ENCODE measurements around the gene OOSP4B. TPM values are rescaled to one million over a fixed set of nuclear protein-coding genes. Genes with fewer than 3 reads are reported as not detected.
"Not testable (repeated sequence)": the region's sequence is repeated elsewhere in the genome, so short reads cannot be mapped to it uniquely, and the experiment has no call there.

Gene OOSP4B
- total and polyA plus RNA-seq, 2 of the 8 experiments (the other 6 are each of a cell fraction or from before 2014, with no cell fraction given): not detected

DNA sequence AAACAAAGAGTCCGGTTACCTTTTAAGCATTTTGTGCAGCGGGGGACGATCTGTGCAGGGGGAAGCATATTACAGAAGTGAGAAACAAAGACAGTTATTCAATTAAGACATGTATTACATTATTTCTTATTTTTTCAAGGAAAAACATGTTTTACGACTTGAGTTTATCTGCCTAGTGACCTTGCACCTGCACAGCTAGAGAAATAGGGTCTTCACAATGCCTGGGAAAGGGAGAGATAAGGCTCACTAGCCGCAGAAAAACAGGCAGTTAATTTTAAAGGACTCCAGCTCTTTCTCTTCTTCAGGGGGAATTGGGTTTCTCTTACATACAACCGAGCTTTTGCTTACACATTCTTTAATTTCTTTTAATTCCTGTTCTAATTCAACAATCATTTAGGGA lies 54.7 kb downstream of the OOSP4B start:
- H2BK5ac ChIP-seq (ENCODE audit: low read depth, low read length); H4K8ac ChIP-seq (ENCODE audit: extremely low read depth, insufficient read depth, low read length); H3K4me1 ChIP-seq (replicated peaks in 1 of 4; ENCODE audit: control insufficient read depth in 3 of 4, insufficient read depth in 4 of 4, low read length in 3 of 4); H2BK15ac ChIP-seq (ENCODE audit: low read length); H2AK5ac ChIP-seq (ENCODE audit: low read depth, low read length); H3K27me3 ChIP-seq (replicated peaks in 1 of 4; ENCODE audit: control insufficient read depth in 3 of 4, extremely low read depth in 1 of 4, insufficient read depth in 3 of 4, low read length in 3 of 4); H3K4me3 ChIP-seq (ENCODE audit: extremely low read depth in 1 of 4, insufficient read depth in 2 of 4, low read depth in 3 of 4, low read length in 4 of 4); H3K27ac ChIP-seq (ENCODE audit: low read depth, low read length); H4K5ac ChIP-seq (ENCODE audit: insufficient read length, low read depth, low read length); H3K23ac ChIP-seq (ENCODE audit: insufficient read length); H3K14ac ChIP-seq (ENCODE audit: insufficient read length); H3K56ac ChIP-seq (replicated peaks; ENCODE audit: insufficient read length, low read depth, low read length); H4K91ac ChIP-seq (replicated peaks; ENCODE audit: insufficient read length, low read length); H3K4me2 ChIP-seq (ENCODE audit: insufficient read depth in 1 of 2, low read depth in 2 of 2, low read length in 2 of 2); POLR2A ChIA-PET (ENCODE audit: partially characterized antibody); CTCF ChIA-PET (ENCODE audit: partially characterized antibody); H3K4ac ChIP-seq (replicated peaks; ENCODE audit: insufficient read length, low read depth, low read length); H3K9ac ChIP-seq (replicated peaks in 1 of 4; ENCODE audit: extremely low read depth in 1 of 4, low read depth in 3 of 4, low read length in 3 of 4); H2BK20ac ChIP-seq (ENCODE audit: low read length); DNase-seq (ENCODE audit: low read depth in 1 of 2, low spot score in 2 of 2); H3K18ac ChIP-seq (ENCODE audit: extremely low read depth, low read length); H3K36me3 ChIP-seq (ENCODE audit: control insufficient read depth in 2 of 4, insufficient read depth in 4 of 4, low read length in 3 of 4); FAIRE-seq; H2BK12ac ChIP-seq (ENCODE audit: low read depth, low read length); H3K79me1 ChIP-seq (ENCODE audit: low read depth, low read length); H2BK120ac ChIP-seq (replicated peaks; ENCODE audit: low read depth, low read length); H3K23me2 ChIP-seq (ENCODE audit: low read depth, low read length); H3K79me2 ChIP-seq (ENCODE audit: control insufficient read depth in 1 of 2, insufficient read depth in 2 of 2, low read length in 2 of 2); H4K20me1 ChIP-seq (replicated peaks in 1 of 2; ENCODE audit: control insufficient read depth in 1 of 2, insufficient read depth in 2 of 2, low read length in 2 of 2); H2AFZ ChIP-seq (ENCODE audit: low read length): not testable (repeated sequence)
- 92% methylated on average over 6 of the region's 6 CpGs; no CpG with 5 or more reads in 1 of the 2 experiments for WGBS, 2 experiments (ENCODE audit: extremely low coverage in 1 of 2, insufficient coverage in 1 of 2, insufficient read length in 1 of 2, insufficient replicate concordance in 2 of 2, low coverage in 1 of 2, low lambda C conversion rate in 2 of 2, missing lambda C conversion rate in 1 of 2)
- H3K9me3 ChIP-seq (ENCODE audit: insufficient read depth in 2 of 2, low read depth in 1 of 2, low read length in 1 of 2): peaks cover 0 to 12% of the 10 kb centered on the region in 2 experiments; a peak in 1 of 4 replicates

All from H1 (cell line).